LHCN-M2 (cell line): Measurements from ENCODE around the gene SLAMF8. TPM values are rescaled to one million over a fixed set of nuclear protein-coding genes. Genes with fewer than 3 reads are reported as not detected.

Experiments
- DNase-seq: peaks from one replicate; pipeline ENCODE4 v3.0.0-alpha.2; 2012; ENCODE audit warnings: low read depth
- polyA plus RNA-seq: library from polyadenylated mRNA; unstranded; fragments of >200 nt; gene quantifications from one replicate; pipeline ENCODE4 v1.2.1, GENCODE V29; 2012; ENCODE audit warnings: missing spikeins
- total RNA-seq: library from RNA; depleted of rRNA; stranded (reverse); fragments of >200 nt; gene quantifications from 2 replicates; pipeline ENCODE4 v1.2.3, GENCODE V29; 2014; rRNA removed

The SLAMF8 gene
- not detected in 2 replicates for total RNA-seq
- 0.15 TPM for polyA plus RNA-seq

DNA sequence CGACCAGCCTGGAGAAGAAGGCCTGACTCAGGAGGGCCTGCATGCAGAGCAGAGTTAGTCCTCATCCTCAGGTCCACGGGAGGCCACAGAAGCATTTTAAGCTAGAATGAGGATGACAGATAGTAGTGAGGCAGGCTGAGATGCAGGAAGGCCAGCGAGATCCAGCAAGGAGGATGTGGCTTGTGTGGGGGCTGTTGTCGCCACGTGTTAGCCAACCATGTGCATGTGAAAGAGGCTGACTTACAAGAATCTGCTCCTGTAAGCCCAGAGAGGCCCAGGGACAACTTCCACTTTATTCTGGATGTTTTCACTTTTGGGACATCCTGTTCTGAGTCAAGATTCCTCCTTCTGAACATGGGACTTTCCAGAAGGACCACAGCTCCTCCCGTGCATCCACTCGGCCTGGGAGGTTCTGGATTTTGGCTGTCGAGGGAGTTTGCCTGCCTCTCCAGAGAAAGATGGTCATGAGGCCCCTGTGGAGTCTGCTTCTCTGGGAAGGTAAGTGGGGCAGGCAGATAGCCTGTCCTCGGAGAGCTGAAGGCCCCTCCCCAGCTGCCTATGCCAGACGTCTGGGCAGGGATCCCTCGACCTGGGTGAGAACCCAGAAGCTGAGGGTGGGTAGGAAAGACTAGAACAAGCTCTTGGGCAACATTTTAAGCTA, at the start of gene SLAMF8:
TSS of gene SLAMF8 (plus strand) at position 433 of the 661 bp plus-strand sequence. CDS start at position 459, 26 bp downstream.
- no peak for DNase-seq

- DNase-seq, result no peak
These were observed 48.4 kb upstream of the SLAMF8 start for GRCh38 chr1:159778266-159778665.

DNA sequence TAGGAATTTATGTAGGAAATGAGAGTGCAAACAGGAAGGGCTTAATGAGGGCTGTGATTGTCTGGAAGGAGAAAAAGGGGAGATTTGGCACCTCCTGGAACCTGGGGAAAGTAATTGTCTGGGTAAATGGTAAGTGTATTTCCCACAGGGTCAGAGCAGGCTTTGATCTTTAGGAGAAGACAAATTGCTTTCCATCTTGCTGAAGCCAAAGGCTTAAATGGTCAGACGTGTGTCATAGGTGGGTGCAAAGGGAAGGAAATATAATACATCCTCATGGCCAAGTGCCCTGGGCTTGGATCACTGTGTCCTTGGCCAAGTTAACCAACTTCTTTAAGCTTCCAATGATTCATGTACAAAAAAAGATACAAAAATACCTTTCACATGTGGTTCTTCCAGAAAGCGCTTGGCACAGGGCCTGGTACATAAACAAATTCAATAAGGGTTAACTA, 47.2 kb upstream of the SLAMF8 start:
- peak; percentile 89 for DNase-seq

DNA sequence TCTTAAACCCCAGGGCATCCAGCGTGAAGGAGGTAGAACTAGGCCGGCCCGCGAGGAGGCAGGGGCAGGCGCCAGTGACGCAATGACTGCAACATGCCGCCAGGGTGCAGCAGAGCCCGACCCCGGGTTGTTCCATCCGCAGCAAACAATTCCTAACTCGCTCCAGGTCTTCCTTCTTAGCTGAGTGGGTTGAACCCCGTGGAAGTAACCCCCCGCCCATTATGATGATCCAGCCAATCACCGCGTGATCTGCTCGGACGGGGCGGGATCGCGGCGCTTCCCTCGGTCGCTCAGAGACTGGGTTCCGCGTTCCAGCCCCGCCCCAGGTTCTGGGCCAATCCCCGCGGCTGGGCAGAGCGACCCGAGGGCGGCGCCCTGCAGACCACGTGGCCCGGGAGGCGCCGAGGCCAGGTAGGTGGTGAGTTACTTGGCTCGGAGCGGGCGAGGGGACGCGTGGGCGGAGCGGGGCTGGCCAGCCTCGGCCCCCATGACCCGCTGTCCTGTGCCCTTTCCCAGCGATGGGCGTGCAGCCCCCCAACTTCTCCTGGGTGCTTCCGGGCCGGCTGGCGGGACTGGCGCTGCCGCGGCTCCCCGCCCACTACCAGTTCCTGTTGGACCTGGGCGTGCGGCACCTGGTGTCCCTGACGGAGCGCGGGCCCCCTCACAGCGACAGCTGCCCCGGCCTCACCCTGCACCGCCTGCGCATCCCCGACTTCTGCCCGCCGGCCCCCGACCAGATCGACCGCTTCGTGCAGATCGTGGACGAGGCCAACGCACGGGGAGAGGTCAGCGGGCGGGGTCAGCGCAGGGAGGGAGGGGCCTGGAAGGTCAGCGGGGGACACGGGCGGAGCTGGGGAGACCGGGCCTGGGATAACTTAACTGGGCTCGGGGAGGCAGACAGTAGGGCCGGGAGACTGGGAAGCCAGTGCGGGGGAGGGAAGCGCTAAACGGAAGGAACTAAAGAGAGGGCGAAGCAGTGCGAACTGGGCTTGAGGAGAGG, 45.8 kb upstream of the SLAMF8 start, which contains the start of gene DUSP23:
TSS of gene DUSP23 (plus strand) at position 380 of the 1,000 bp plus-strand sequence. CDS start at position 519, 139 bp downstream.
- DNase-seq, result peak; percentile 96

DNA sequence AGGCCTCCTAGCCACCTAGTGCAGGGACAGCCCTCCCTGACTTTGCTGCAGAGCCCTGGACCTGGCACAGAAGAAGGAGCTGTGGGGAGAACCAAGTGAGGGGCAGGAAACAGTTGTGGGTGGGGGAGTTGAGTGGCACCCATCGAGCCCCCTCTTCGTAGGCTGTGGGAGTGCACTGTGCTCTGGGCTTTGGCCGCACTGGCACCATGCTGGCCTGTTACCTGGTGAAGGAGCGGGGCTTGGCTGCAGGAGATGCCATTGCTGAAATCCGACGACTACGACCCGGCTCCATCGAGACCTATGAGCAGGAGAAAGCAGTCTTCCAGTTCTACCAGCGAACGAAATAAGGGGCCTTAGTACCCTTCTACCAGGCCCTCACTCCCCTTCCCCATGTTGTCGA, 44.7 kb upstream of the SLAMF8 start:
- DNase-seq, result no peak

- no peak for DNase-seq
These were observed 42.9 kb upstream of the SLAMF8 start for GRCh38 chr1:159783724-159784123.

- DNase-seq, result no peak
These were observed 40.2 kb upstream of the SLAMF8 start for GRCh38 chr1:159786465-159786864.

- no peak for DNase-seq
These were observed 39.7 kb upstream of the SLAMF8 start for GRCh38 chr1:159786966-159787365.

DNA sequence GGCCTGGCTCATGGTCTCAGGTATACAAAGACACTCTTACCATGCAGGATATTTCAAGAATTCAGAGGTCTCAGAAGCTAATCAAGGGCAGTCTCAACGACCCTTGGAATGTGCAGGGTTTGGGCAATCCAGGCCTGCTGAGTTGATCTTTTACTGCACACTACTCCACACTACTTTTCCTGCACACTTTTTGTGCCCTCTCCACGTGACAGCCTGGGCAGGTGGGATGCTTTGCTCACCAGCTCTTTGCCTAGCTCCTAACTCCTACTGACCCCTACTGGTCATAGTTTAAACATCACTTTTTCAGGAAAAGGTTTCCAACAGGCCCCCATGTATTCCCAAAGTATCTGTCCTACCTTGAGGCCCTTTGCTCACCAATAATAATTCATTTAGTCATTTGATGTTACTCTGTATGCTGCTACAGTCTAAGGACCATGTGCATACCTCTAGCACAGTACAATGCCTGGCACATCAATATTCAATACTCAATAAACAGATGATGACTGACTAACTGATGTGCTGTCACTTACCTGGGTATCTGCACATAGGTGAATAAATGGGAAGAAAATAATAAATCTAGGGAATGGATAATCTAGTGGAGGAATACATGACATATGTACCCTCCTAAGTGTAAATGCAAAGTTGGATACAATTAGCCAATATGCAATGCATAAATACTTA, 36.3 kb upstream of the SLAMF8 start:
- DNase-seq, result peak; percentile 33

DNA sequence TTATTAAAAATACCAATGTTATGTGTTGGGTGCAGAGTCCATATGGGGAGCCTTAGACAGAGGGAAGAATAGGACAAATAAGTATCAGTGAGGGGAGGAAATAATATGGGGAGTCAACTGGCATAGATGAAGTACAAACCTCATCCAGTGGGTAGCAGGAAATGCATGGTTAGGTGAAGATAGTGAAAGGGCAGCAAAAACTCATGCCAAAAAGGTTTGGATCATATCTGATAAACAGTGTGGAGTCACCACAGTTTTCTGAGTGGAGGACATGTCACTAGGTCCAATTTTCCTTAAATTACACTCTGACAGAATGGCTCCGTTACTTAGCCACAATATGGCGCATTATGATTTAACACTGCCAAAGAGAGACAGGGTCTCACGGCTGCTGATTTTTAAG, 35.6 kb upstream of the SLAMF8 start:
- DNase-seq, result no peak

GRCh38 chr1:159791461-159791860, 35.2 kb upstream of the SLAMF8 start:
- DNase-seq, result no peak

- no peak for DNase-seq
These were observed 31.1 kb upstream of the SLAMF8 start for GRCh38 chr1:159795534-159795933.

GRCh38 chr1:159798893-159799292, 27.8 kb upstream of the SLAMF8 start:
- peak; percentile 87 for DNase-seq

GRCh38 chr1:159799446-159799985, 27.2 kb upstream of the SLAMF8 start:
- no peak for DNase-seq

GRCh38 chr1:159800177-159800930, 26.3 kb upstream of the SLAMF8 start:
- no peak for DNase-seq

- no peak for DNase-seq
These were observed 24.6 kb upstream of the SLAMF8 start, which contains the start of gene FCRL6 for GRCh38 chr1:159802111-159802510. Gene FCRL6 (plus strand): TSS chr1:159802360. CDS start chr1:159802425, 65 bp downstream.

DNA sequence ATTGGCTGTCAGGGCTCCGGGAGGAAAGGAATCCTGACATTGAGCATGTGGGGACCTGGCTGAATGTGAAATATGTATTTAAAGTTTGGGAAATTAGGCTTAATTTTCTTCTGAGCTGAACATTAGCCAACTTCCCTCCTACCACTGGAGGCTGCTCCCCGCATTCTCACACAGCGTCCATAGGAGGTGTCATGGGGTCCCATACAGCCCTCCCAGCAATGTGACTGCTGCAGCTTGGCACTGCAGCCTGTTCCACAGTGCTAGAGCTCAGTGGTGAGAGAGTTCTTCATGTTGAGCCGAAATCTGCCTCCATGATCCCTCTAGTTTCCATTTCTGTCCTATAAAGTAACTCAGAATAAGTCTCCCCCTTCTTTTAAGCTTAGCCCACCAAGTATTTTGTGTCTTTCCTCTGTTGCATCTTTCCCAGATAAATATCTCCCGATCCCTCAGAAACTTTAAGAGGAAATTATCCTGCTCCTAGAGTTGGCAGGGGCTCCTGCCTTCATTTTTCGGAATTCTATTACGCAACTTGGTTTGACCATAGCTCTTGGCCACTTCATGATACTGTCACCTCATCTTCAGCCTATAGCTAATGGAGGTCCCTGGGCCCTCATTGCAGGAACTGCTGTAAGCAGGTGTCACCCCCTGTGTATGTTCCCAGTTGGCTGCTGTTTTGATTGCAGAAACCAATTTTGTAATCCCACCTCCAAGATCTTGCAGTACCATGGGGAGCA, 22.6 kb upstream of the SLAMF8 start:
- no peak for DNase-seq

- DNase-seq, result peak; percentile 29
These were observed 21.7 kb upstream of the SLAMF8 start for GRCh38 chr1:159804924-159805323.

DNA sequence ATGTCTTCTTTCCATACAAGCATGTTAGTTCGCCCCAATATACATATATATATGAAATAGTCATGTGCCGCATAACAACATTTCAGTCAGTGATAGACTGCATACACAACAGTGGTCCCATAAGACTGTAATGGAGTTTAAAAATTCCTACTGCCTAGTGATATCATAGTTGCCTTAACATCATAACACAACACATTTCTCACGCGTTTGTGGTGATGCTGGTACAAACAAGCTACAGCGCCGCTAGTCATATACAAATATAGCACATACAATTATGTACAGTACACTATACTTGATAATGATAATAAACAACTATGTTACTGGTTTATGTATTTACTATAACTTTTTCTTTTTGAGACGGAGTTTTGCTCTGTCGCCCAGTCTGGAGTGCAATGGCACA, 10.7 kb upstream of the SLAMF8 start:
- no peak for DNase-seq
